Measurements from ENCODE around the gene CFAP251.
"Not testable (repeated sequence)": the region's sequence is repeated elsewhere in the genome, so short reads cannot be mapped to it uniquely, and the experiment has no call there.

The CFAP251 gene

DNA sequence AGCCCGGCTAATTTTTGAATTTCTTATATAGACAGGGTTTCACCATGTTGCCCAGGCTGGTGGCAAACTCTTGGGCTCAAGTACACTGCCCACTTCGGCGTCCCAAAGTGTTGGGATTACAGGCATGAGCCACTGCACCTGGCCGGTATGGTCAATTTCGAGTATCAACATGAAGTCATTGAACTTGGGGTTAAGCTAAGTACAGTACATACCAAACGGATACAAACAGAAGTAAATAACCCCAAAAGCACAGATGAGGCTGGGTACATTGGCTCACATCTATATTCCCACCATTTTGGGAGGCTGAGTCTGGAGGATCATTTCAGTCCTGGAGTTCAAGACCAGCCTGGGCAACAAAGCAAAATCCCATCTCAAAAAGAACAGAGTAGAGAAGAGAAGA, 42.8 kb upstream of the CFAP251 start:
- TF ChIP-seq, protein P1, sequence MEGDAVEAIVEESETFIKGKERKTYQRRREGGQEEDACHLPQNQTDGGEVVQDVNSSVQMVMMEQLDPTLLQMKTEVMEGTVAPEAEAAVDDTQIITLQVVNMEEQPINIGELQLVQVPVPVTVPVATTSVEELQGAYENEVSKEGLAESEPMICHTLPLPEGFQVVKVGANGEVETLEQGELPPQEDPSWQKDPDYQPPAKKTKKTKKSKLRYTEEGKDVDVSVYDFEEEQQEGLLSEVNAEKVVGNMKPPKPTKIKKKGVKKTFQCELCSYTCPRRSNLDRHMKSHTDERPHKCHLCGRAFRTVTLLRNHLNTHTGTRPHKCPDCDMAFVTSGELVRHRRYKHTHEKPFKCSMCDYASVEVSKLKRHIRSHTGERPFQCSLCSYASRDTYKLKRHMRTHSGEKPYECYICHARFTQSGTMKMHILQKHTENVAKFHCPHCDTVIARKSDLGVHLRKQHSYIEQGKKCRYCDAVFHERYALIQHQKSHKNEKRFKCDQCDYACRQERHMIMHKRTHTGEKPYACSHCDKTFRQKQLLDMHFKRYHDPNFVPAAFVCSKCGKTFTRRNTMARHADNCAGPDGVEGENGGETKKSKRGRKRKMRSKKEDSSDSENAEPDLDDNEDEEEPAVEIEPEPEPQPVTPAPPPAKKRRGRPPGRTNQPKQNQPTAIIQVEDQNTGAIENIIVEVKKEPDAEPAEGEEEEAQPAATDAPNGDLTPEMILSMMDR (IDR thresholded peaks at IDR 0.05; ENCODE audit: extremely low read depth, insufficient read depth, missing control alignments): no peak
- DNase-seq (ENCODE audit: low spot score): no peak
- in situ Hi-C loops (cut with MboI; ENCODE audit: low pct_unique_long_range_greater_than_20kb, low sequenced_read_pairs, unreplicated experiment): no loop called here

DNA sequence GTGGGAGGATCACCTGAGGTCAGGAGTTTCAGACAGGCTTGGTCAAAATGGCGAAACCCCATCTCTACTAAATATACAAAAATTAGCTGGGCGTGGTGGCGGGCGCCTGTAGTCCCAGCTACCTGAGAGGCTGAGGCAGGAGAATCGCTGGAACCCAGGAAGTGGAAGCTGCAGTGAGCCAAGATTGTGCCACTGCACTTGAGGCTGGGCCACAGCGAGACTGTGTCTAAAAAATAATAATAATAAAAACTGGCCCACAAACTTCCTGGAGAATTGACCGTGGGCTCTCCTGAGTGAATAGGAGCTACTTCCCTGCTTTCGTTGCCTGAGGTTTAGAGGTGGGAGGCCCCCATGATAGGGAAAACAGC, 42.3 kb upstream of the CFAP251 start:
- DNase-seq (ENCODE audit: low spot score); in situ Hi-C loops (cut with MboI; ENCODE audit: low pct_unique_long_range_greater_than_20kb, low sequenced_read_pairs, unreplicated experiment): not testable (repeated sequence)

DNA sequence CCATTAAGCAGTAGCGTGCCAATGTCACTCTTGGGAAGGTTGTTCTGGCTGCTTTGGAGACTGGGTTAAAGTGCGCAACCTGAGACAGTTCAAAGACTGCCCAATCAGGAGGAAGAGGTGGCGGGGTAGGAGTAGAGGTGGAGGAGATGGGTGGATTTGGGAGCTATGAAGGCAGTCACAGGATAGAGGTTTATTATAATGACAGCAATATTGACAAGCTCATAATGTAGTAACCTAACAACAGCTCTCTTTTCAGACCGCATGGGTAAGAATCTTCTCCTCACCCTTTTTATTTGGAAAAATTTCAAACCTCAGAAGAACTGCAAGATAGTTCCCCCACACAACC, 35.1 kb upstream of the CFAP251 start:
- no peak for DNase-seq (ENCODE audit: low spot score)
- TF ChIP-seq, protein P1 (IDR thresholded peaks at IDR 0.05; ENCODE audit: extremely low read depth, insufficient read depth, missing control alignments): no peak
- in situ Hi-C loops (cut with MboI; ENCODE audit: low pct_unique_long_range_greater_than_20kb, low sequenced_read_pairs, unreplicated experiment): no loop called here

DNA sequence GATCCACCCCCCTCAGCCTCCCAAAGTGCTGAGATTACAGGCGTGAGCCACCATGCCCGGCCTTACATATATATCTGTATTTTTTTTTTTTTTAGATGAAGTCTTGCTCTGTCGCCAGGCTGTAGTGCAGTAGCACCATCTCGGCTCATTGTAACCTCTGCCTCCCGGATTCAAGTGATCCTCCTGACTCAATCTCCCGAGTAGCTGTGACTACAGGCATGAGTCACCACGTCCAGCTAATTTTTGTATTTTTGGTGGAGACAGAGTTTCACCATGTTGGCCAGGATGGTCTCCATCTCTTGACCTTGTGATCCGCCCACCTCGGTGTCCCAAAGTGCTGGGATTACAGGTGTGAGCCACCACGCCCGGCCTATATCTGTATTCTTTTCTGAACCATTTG, 33.3 kb upstream of the CFAP251 start:
- in situ Hi-C loops (cut with MboI; ENCODE audit: low pct_unique_long_range_greater_than_20kb, low sequenced_read_pairs, unreplicated experiment); DNase-seq (ENCODE audit: low spot score): not testable (repeated sequence)

DNA sequence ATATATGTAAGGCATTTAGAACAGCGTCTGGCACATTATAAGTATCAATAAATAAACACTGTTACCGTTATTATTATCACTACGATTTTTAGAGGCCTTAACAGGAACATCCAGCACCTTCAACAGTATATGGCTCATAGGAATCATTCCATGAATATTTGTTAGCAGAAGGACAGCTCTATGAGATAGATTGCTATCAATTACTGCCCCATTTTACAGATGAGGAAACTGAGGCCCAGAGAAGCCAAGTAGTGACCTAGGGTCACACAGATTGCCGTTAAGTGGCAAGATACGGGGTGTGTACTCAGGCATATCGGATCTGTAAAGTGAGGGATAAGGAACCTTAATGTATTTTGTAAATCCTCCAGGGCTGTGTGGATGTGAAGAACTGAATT, 30.3 kb upstream of the CFAP251 start:
- TF ChIP-seq, protein P1 (IDR thresholded peaks at IDR 0.05; ENCODE audit: extremely low read depth, insufficient read depth, missing control alignments): no peak

DNA sequence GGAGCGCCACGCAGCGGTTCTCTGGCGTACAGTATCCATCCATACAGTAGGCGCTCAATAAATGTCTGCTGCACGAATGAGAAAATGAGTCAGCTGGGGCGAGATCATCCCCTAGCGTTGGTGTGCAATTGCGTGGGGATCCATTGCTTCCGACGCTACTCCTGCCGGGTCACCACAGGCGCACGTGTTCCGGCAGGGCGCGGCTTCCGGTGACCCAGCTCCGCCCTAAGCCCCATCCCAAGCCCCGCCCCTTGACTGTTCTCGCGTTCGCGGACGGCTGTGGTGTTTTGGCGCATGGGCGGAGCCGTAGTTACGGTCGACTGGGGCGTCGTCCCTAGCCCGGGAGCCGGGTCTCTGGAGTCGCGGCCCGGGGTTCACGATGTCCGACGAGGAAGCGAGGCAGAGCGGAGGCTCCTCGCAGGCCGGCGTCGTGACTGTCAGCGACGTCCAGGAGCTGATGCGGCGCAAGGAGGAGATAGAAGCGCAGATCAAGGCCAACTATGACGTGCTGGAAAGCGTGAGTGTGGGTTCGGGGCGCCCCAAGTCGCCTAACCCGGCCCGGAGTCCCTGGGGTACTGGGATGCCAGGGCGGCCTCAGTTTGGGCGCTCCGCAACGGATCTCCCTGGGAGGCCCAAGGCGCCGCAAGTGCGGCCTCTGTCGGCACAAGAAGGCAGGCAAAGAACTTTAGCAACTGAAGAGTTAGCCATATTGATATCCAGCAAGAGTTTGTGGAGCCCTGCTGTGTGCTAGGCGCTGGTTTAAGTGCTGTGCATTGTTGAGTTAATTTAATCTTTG, 29.7 kb upstream of the CFAP251 start, which contains the start of gene PSMD9:
Gene PSMD9 (plus strand): TSS at position 313 of the 796 bp plus-strand sequence. CDS start 67 bp downstream, at position 380.
- peak; percentile 96 for DNase-seq (ENCODE audit: low spot score)
- in situ Hi-C loops (cut with MboI; ENCODE audit: low pct_unique_long_range_greater_than_20kb, low sequenced_read_pairs, unreplicated experiment): no loop called here
- TF ChIP-seq, protein P1 (IDR thresholded peaks at IDR 0.05; ENCODE audit: extremely low read depth, insufficient read depth, missing control alignments): peak; percentile 66

More for the DNA sequence above, 30.3 kb upstream of the CFAP251 start:
- no peak for DNase-seq (ENCODE audit: low spot score)
- in situ Hi-C loops (cut with MboI; ENCODE audit: low pct_unique_long_range_greater_than_20kb, low sequenced_read_pairs, unreplicated experiment): no loop called here

DNA sequence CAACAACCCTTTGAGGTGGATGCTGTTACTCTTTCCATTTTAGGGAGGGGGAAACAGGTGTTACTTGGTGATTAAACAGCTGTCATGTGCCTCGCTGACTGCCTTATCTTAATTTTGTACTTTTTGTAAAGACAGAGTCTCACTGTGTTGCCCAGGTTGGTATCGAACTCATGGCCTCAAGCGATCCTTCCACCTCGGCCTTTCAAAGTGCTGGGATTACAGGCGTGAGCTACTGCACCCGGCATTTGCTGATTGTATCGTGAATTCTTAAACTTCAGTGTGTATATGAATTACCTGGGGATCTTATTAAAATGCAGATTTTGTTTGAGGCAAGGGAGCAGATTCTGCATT, 29.1 kb upstream of the CFAP251 start:
- DNase-seq (ENCODE audit: low spot score): no peak
- in situ Hi-C loops (cut with MboI; ENCODE audit: low pct_unique_long_range_greater_than_20kb, low sequenced_read_pairs, unreplicated experiment): no loop called here
- TF ChIP-seq, protein P1 (IDR thresholded peaks at IDR 0.05; ENCODE audit: extremely low read depth, insufficient read depth, missing control alignments): no peak

DNA sequence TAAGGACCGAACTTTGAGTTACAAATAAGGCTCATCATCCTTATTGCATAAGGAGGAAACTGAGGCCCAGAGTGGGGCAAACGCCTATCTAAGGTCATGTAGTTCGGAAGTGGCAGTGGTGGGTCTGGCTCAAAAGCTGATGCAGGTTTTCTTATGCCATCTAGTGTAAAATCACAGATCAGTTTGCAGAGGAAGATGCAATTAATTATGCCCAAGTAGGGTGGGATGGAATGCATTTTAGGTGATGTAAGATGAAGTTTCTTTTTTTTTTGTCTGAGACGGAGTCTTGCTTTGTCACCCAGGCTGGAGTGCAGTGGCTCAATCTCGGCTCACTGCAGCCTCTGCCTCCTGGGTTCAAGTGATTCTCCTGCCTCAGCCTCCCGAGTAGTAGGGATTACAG, 28.7 kb upstream of the CFAP251 start:
- in situ Hi-C loops (cut with MboI; ENCODE audit: low pct_unique_long_range_greater_than_20kb, low sequenced_read_pairs, unreplicated experiment); DNase-seq (ENCODE audit: low spot score): not testable (repeated sequence)
